HepG2 (cell line): ENCODE measurements around the gene FIBIN. TPM values are rescaled to one million over a fixed set of nuclear protein-coding genes. Genes with fewer than 3 reads are reported as not detected.

ENCODE experiments used
- ATAC-seq: fragments of 200-7000 bp; cut with Tn5 transposase; 3 replicates; pipeline ENCODE4 v1.9.1; 2020; ENCODE audit warnings: mild to moderate bottlenecking, moderate library complexity
- BruUV-seq: library from RNA; stranded (reverse); fragments of 400-500 nt; replicated peaks from 2 replicates; lab custom pipeline; 2021; lab: Mats Ljungman, UMichigan
- CTCF ChIA-PET: fragments of 300-600 bp; formaldehyde crosslinking; extraction: SDS; loops from one replicate; lab custom pipeline; 2021; ENCODE audit warnings: low total read pairs, inconsistent platforms, low intra/inter-chr PET ratio; lab: Yijun Ruan, JAX
- POLR2A ChIA-PET: fragments of 350-600 bp; sonication (Branson Sonifier 250); formaldehyde crosslinking; loops from one replicate; lab custom pipeline; 2020; ENCODE audit warnings: antibody characterized with exemption, inconsistent platforms; lab: Yijun Ruan, JAX
- DNase-seq: peaks from one replicate; pipeline ENCODE4 v3.0.0-alpha.2; 2015; ENCODE audit warnings: low spot score
- FAIRE-seq: peaks from 3 replicates; lab custom pipeline; 2011; peaks lifted over from hg19 to GRCh38; lab: Jason Lieb, UNC
- H2AFZ ChIP-seq: one replicate; pipeline ENCODE4 v1.6.1; 2011; ENCODE audit warnings: low read length, inconsistent platforms
- H3K27ac ChIP-seq: fragments of 300-600 bp; 3 replicates; pipeline ENCODE4 v1.8.0; 2011; ENCODE audit warnings: mixed run types, mild to moderate bottlenecking, mixed read lengths, low read length, inconsistent platforms; ENCODE audit not compliant: insufficient read depth; ENCODE audit errors: extremely low read length
- H3K27me3 ChIP-seq, 2 experiments: fragments of 200-600 bp in 1 of 2; 2 replicates in 1 of 2; 3 replicates in 1 of 2; pipeline versions ENCODE4 v1.6.0 to v1.8.0; 2011; ENCODE audit warnings: low read length in 2 of 2, mild to moderate bottlenecking in 2 of 2, moderate library complexity in 2 of 2, inconsistent platforms in 1 of 2; ENCODE audit not compliant: insufficient read depth in 2 of 2, control insufficient read depth in 1 of 2
- H3K36me3 ChIP-seq, 2 experiments: fragments of 200-600 bp in 1 of 2; replicated peaks in 1 of 2; 2 replicates in 1 of 2; 3 replicates in 1 of 2; pipeline versions ENCODE4 v1.5.1 to v1.8.0; 2011; ENCODE audit warnings: low read length in 2 of 2, inconsistent platforms in 1 of 2; ENCODE audit not compliant: insufficient read depth in 2 of 2, control insufficient read depth in 1 of 2
- H3K4me1 ChIP-seq: 2 replicates; pipeline ENCODE4 v1.5.1; 2012; ENCODE audit warnings: low read length, inconsistent platforms; ENCODE audit not compliant: insufficient read depth
- H3K4me2 ChIP-seq: 2 replicates; pipeline ENCODE4 v1.6.0; 2011; ENCODE audit warnings: low read depth, low read length, inconsistent platforms
- H3K4me3 ChIP-seq, 3 experiments: fragments of 200-600 bp in 1 of 3; sonication (generic), shearing (Covaris generic) in 1 of 3; replicated peaks in 1 of 3; 2 replicates each; pipeline ENCODE4 v1.5.1; 2011 to 2016; ENCODE audit warnings: low read length in 3 of 3, inconsistent platforms in 2 of 3, low read depth in 2 of 3, mild to moderate bottlenecking in 2 of 3, control low read depth in 1 of 3, mixed read lengths in 1 of 3; ENCODE audit not compliant: insufficient read depth in 1 of 3
- H3K79me2 ChIP-seq: one replicate; pipeline ENCODE4 v1.6.1; 2011; ENCODE audit warnings: low read length, inconsistent platforms; ENCODE audit not compliant: insufficient read depth
- H3K9ac ChIP-seq: 2 replicates; pipeline ENCODE4 v1.6.0; 2011; ENCODE audit warnings: mild to moderate bottlenecking, low read depth, low read length, inconsistent platforms; ENCODE audit not compliant: insufficient read depth
- H3K9me3 ChIP-seq: 2 replicates; pipeline ENCODE4 v1.5.1; 2012; ENCODE audit warnings: mild to moderate bottlenecking, low read length
- H4K20me1 ChIP-seq: 2 replicates; pipeline ENCODE4 v1.6.0; 2011; ENCODE audit warnings: inconsistent platforms, mild to moderate bottlenecking, low read length, moderate library complexity; ENCODE audit not compliant: insufficient read depth
- FLYWCH1 ChIP-seq: sonication (generic); formaldehyde crosslinking; IDR thresholded peaks from 2 replicates; pipeline ENCODE4 v1.8.1; 2023; ENCODE audit warnings: mild to moderate bottlenecking, missing genetic modification reagents
- FOXM1 ChIP-seq: sonication (generic); formaldehyde crosslinking; IDR thresholded peaks from 2 replicates; pipeline ENCODE4 v1.5.0; 2020; ENCODE audit warnings: missing genetic modification reagents
- GTF2F1 ChIP-seq: fragments of 150-350 bp; IDR thresholded peaks from 2 replicates; pipeline ENCODE4 v1.6.1; 2014; ENCODE audit warnings: low read length
- HIC2 ChIP-seq: sonication (generic); formaldehyde crosslinking; IDR thresholded peaks from 2 replicates; pipeline ENCODE4 v1.9.0; 2022; ENCODE audit warnings: low read depth, missing genetic modification reagents
- IKZF1 ChIP-seq: fragments of 450-650 bp; IDR thresholded peaks from 2 replicates; pipeline ENCODE4 v1.7.1; 2016
- KAT2B ChIP-seq: fragments of 150-350 bp; IDR thresholded peaks from 2 replicates; pipeline ENCODE4 v1.6.1; 2014; ENCODE audit warnings: low read depth, low read length, borderline replicate concordance
- MTA1 ChIP-seq: sonication (generic); formaldehyde crosslinking; IDR thresholded peaks from 2 replicates; pipeline ENCODE4 v1.4.0; 2020; ENCODE audit warnings: missing genetic modification reagents, mild to moderate bottlenecking, borderline replicate concordance
- NR2F6 ChIP-seq, 2 experiments: IDR thresholded peaks; 2 replicates each; pipeline ENCODE4 v1.6.1; 2016; ENCODE audit warnings: antibody characterized with exemption in 1 of 2, mild to moderate bottlenecking in 1 of 2
- PAX8 ChIP-seq: sonication (generic); formaldehyde crosslinking; IDR thresholded peaks from 2 replicates; pipeline ENCODE4 v1.8.0; 2022; ENCODE audit warnings: mild to moderate bottlenecking, missing genetic modification reagents, borderline replicate concordance
- SIX4 ChIP-seq: sonication (generic); formaldehyde crosslinking; IDR thresholded peaks from 2 replicates; pipeline ENCODE4 v1.4.0; 2020; ENCODE audit warnings: missing genetic modification reagents
- SMYD3 ChIP-seq: sonication (generic); formaldehyde crosslinking; IDR thresholded peaks from 2 replicates; pipeline ENCODE4 v1.8.1; 2023; ENCODE audit warnings: mild to moderate bottlenecking, missing genetic modification reagents
- TAF1 ChIP-seq: sonication (generic); formaldehyde crosslinking; IDR thresholded peaks from 2 replicates; pipeline ENCODE4 v1.4.0; 2020; ENCODE audit warnings: missing genetic modification reagents
- TEAD3 ChIP-seq: optimal IDR thresholded peaks from 2 replicates; pipeline ENCODE3; 2016; ENCODE audit warnings: borderline replicate concordance
- THAP7 ChIP-seq: sonication (generic); formaldehyde crosslinking; IDR thresholded peaks from 2 replicates; pipeline ENCODE4 v1.8.1; 2023; ENCODE audit warnings: mild to moderate bottlenecking, missing genetic modification reagents
- ZFAT ChIP-seq: sonication (generic); formaldehyde crosslinking; conservative IDR thresholded peaks from 2 replicates; pipeline ENCODE4 v1.8.1; 2023; ENCODE audit warnings: missing genetic modification reagents, inconsistent platforms
- ZNF17 ChIP-seq: sonication (generic); formaldehyde crosslinking; IDR thresholded peaks from 2 replicates; pipeline ENCODE4 v1.5.0; 2020; ENCODE audit warnings: mild to moderate bottlenecking, missing genetic modification reagents
- ZNF225 ChIP-seq: sonication (generic); formaldehyde crosslinking; IDR thresholded peaks from 2 replicates; pipeline ENCODE4 v1.4.0; 2020; ENCODE audit warnings: mild to moderate bottlenecking, missing genetic modification reagents
- ZNF510 ChIP-seq: sonication (generic); formaldehyde crosslinking; IDR thresholded peaks from 2 replicates; pipeline ENCODE4 v1.4.0; 2020; ENCODE audit warnings: low read depth, mild to moderate bottlenecking, missing genetic modification reagents
- ZNF567 ChIP-seq: sonication (generic); formaldehyde crosslinking; IDR thresholded peaks from 2 replicates; pipeline ENCODE4 v1.8.1; 2023; ENCODE audit warnings: mild to moderate bottlenecking, missing genetic modification reagents, borderline replicate concordance
- WGBS: methylation state at CpG from one replicate; pipeline ENCODE4 v1.1.6; 2017; ENCODE audit warnings: low lambda C conversion rate; 5-methylcytosine and 5-hydroxymethylcytosine counted together
- in situ Hi-C: cut with HindIII; loops from 2 replicates; pipeline ENCODE4 v1.10.0; 2017; ENCODE audit warnings: low pct_unique_long_range_greater_than_20kb; ENCODE audit not compliant: extremely low pct_ligation_motif_present
- intact Hi-C: fragments of 100-400 bp; cut with micrococcal nuclease; formaldehyde crosslinking; loops from one replicate; pipeline ENCODE4 v1.10.0; 2022; ENCODE audit not compliant: unreplicated experiment
- polyA plus RNA-seq, 8 experiments: library from polyadenylated mRNA; depleted of rRNA in 3 of 8; stranded (reverse) in 7 of 8; unstranded in 1 of 8; fragments of >200 nt; fragmentation: Illumina TruSeq in 4 of 8; extraction: Trizol in 4 of 8; gene quantifications; 2 replicates each; pipeline versions ENCODE4 v1.2.1 to v1.2.3, GENCODE V29; 2011 to 2016; ENCODE audit warnings: low read depth in 4 of 8, missing spikeins in 1 of 8, mixed read lengths in 1 of 8; ENCODE audit not compliant: insufficient read depth in 1 of 8
- total RNA-seq, 5 experiments: library from RNA; depleted of rRNA; stranded (reverse); fragments of >200 nt; fragmentation: Illumina TruSeq; extraction: Trizol; gene quantifications; 2 replicates each; pipeline ENCODE4 v1.2.3, GENCODE V29; 2016; ENCODE audit warnings: low read depth in 1 of 5
- TF ChIP-seq, protein P1 (sequence below): sonication (generic); formaldehyde crosslinking; IDR thresholded peaks from 2 replicates; pipeline ENCODE4 v1.4.0; 2020; ENCODE audit warnings: missing genetic modification reagents, borderline replicate concordance

The FIBIN gene
- total and polyA plus RNA-seq, 2 of the 13 experiments (the other 11 are each of a cell fraction or from before 2014, with no cell fraction given): not detected

DNA sequence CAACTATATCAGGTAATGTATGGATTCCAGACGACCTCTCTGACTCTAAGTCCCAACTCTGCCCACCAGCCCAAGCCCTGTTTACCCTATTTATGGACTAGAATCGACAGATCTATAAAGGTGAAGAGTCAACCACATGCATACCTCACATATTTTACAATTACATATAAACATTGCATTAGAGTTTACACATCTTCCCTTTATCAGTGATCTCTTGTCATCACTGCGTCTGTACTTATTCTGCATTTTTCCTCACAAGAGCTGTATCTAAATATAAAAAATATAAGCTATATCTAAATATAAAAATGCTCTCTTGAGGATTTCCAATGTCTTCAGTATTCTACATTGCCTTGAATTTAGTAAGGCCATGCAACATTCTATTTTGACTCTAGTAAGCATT is 8.5 kb downstream of the FIBIN start (continued):
- TF ChIP-seq KAT2B (no peak), IKZF1 (no peak), FOXM1 (no peak)

GRCh38 chr11:27002838-27003237 is 8.9 kb downstream of the FIBIN start:
- H3K79me2 ChIP-seq: no peaks in the 10 kb centered on the region
- no peaks in the 10 kb centered on the region for H3K9me3 ChIP-seq
- H3K9ac ChIP-seq: no peak overlapping the region
- H3K4me2 ChIP-seq: no peak overlapping the region
- no peak overlapping the region for H3K27ac ChIP-seq
- no peaks in the 10 kb centered on the region for H4K20me1 ChIP-seq
- TF ChIP-seq, protein P1, sequence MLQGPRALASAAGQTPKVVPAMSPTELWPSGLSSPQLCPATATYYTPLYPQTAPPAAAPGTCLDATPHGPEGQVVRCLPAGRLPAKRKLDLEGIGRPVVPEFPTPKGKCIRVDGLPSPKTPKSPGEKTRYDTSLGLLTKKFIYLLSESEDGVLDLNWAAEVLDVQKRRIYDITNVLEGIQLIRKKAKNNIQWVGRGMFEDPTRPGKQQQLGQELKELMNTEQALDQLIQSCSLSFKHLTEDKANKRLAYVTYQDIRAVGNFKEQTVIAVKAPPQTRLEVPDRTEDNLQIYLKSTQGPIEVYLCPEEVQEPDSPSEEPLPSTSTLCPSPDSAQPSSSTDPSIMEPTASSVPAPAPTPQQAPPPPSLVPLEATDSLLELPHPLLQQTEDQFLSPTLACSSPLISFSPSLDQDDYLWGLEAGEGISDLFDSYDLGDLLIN (CRISPR knock-in tag): no peak
- TF ChIP-seq FLYWCH1 (CRISPR knock-in tag): no peak
- no peak for TF ChIP-seq GTF2F1
- no peak for TF ChIP-seq ZNF17 (CRISPR knock-in tag)
- no peak for TF ChIP-seq ZNF510 (CRISPR knock-in tag)
- TF ChIP-seq TEAD3 (CRISPR knock-in tag): no peak
- TF ChIP-seq NR2F6 (IDR thresholded peaks at IDR 0.05): no peak
- no peak for TF ChIP-seq NR2F6 (CRISPR knock-in tag; IDR thresholded peaks at IDR 0.05)
- TF ChIP-seq SMYD3 (CRISPR knock-in tag): no peak
- no peak for TF ChIP-seq SIX4 (CRISPR knock-in tag)
- no peak for TF ChIP-seq TAF1
- TF ChIP-seq THAP7: no peak
- TF ChIP-seq ZFAT (CRISPR knock-in tag): no peak
- TF ChIP-seq PAX8 (CRISPR knock-in tag): no peak
- no peak for TF ChIP-seq MTA1 (CRISPR knock-in tag)
- no peak for TF ChIP-seq ZNF225 (CRISPR knock-in tag)
- TF ChIP-seq ZNF567: no peak
- TF ChIP-seq HIC2 (CRISPR knock-in tag): no peak
- H2AFZ ChIP-seq: no peak overlapping the region
- FAIRE-seq (no peak), ATAC-seq (no peak), DNase-seq (no peak)
- intact Hi-C loops (no loop called here), in situ Hi-C loops (no loop called here)
- H3K4me3 ChIP-seq: no peak overlapping the region
- ChIA-PET POLR2A (no interaction called here), CTCF (no interaction called here)
- no TSS peak for BruUV-seq
- no peaks in the 10 kb centered on the region for H3K4me1 ChIP-seq
- no peaks in the 10 kb centered on the region for H3K36me3 ChIP-seq
- no peaks in the 10 kb centered on the region for H3K27me3 ChIP-seq
- 4% methylated on average over 4 of the region's 4 CpGs for WGBS
